Measurements from ENCODE around the gene KPTN.

The KPTN gene

GRCh38 chr19:47436712-47437401 lies 47.2 kb downstream of the KPTN start:
- no peaks in the 10 kb centered on the region for H3K36me3 ChIP-seq (replicated peaks)
- DNase-seq (ENCODE audit: low spot score in 2 of 2): peak; percentile 33 to 89
- H3K9me3 ChIP-seq: no peaks in the 10 kb centered on the region
- H3K4me3 ChIP-seq: no peak overlapping the region
- in situ Hi-C loops (cut with MboI; ENCODE audit: low sequenced_read_pairs): loop anchor here (5.0 kb wide), 1 partner anchor 260 kb away; no protein-coding TSS in a partner anchor
- peaks cover 17% of the 10 kb centered on the region for H3K27me3 ChIP-seq (ENCODE audit: low read depth)
- no peaks in the 10 kb centered on the region for H3K4me1 ChIP-seq

DNA sequence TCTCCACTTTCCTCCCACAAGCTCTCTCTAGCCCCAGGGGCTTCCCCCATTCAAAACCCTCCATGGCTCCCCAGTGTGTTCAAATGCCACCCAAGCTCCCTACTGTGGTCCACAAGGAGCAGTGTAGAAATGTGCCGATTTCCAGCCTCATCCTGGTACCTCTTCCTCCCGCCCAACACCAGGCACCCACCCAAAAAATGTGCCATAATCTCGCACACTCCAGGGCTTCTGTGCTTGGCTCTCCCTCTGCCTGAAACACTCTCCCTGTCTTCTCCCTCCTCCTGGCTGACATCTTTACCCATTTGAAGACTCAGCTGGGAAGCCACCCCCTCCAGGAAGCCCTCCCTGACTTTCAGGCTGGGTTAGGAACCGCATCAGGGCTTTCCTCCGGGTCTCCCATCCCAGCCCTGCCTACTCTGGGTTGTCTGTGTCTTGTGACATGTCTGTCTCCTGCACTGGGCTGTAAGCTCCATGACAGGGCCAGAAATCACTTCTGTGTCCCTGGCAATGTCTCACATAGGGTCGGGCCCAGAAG lies 48.1 kb downstream of the KPTN start:
- in situ Hi-C loops (cut with MboI; ENCODE audit: low sequenced_read_pairs): loop anchor here (5.0 kb wide), 1 partner anchor 261 kb away; no protein-coding TSS in a partner anchor
- Histone ChIP-seq H3K27me3 (ENCODE audit: low read depth) (peaks cover 10% of the 10 kb centered on the region), H3K9me3 (no peaks in the 10 kb centered on the region), H3K4me1 (no peaks in the 10 kb centered on the region), H3K4me3 (no peak overlapping the region), H3K36me3 (replicated peaks) (no peaks in the 10 kb centered on the region)
- no peak for DNase-seq (ENCODE audit: low spot score in 2 of 2)

DNA sequence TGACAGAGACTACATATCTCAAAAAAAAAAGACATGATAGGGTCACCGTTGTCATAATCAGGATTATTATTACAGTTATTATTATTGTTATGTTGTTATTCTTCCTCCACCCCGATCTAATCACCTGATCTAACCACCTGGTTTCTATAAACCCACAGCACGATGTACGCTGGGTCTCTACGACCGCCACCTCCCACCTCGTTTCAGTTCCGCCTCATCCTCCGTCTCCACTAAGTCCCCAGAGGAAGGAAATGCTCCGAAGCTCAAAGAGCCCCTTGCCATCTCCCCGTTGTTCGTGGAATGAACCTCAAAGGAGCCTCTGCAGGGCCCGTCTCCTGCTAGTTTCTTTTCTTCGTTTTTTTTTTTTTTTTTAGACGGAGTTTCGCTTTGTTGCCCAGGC lies 48.8 kb downstream of the KPTN start:
- Histone ChIP-seq H3K27me3 (ENCODE audit: low read depth) (peaks cover 7% of the 10 kb centered on the region; the same call in 1 of the 2 replicates), H3K9me3 (no peaks in the 10 kb centered on the region), H3K4me1 (no peaks in the 10 kb centered on the region), H3K4me3 (no peak overlapping the region), H3K36me3 (replicated peaks) (no peaks in the 10 kb centered on the region)
- in situ Hi-C loops (cut with MboI; ENCODE audit: low sequenced_read_pairs): loop anchor here (5.0 kb wide), 1 partner anchor 262 kb away; no protein-coding TSS in a partner anchor
- DNase-seq (ENCODE audit: low spot score in 2 of 2): no peak

- no peak overlapping the region for H3K4me3 ChIP-seq
- no peak for DNase-seq (ENCODE audit: low spot score in 2 of 2)
- no peaks in the 10 kb centered on the region for H3K27me3 ChIP-seq (ENCODE audit: low read depth)
- H3K4me1 ChIP-seq: no peaks in the 10 kb centered on the region
- in situ Hi-C loops (cut with MboI; ENCODE audit: low sequenced_read_pairs): no loop called here
- no peaks in the 10 kb centered on the region for H3K9me3 ChIP-seq
- no peaks in the 10 kb centered on the region for H3K36me3 ChIP-seq (replicated peaks)
Observed at GRCh38 chr19:47434088-47434487, 49.9 kb downstream of the KPTN start.

DNA sequence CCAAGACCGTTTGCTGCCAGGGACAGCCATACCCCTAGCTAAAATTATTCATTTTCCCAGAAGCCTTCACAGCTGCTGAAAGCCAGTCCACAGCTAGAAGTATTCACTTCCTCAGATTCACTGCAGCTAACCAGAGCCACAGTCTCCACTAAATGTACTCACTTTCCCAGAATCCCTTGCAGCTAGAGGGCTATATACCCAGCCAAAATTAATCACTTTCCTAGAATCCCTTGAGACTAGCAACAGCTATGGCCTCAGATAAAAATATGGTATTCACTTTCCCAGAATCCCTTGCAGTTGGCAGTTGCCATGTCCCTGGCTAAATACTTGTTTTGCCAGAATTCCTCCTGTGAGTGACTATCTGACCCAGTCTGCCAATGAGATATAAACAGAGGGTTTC lies 50.9 kb downstream of the KPTN start:
- Histone ChIP-seq H3K9me3 (no peaks in the 10 kb centered on the region), H3K27me3 (ENCODE audit: low read depth) (no peaks in the 10 kb centered on the region), H3K4me1 (peaks cover 4% of the 10 kb centered on the region), H3K36me3 (replicated peaks) (no peaks in the 10 kb centered on the region), H3K4me3 (no peak overlapping the region)
- no peak for DNase-seq (ENCODE audit: low spot score in 2 of 2)
- in situ Hi-C loops (cut with MboI; ENCODE audit: low sequenced_read_pairs): no loop called here

GRCh38 chr19:47432499-47432898 lies 51.5 kb downstream of the KPTN start:
- DNase-seq (ENCODE audit: low spot score in 2 of 2): no peak
- Histone ChIP-seq H3K36me3 (replicated peaks) (no peaks in the 10 kb centered on the region), H3K27me3 (ENCODE audit: low read depth) (no peaks in the 10 kb centered on the region), H3K4me1 (peaks cover 8% of the 10 kb centered on the region), H3K9me3 (no peaks in the 10 kb centered on the region), H3K4me3 (no peak overlapping the region)
- in situ Hi-C loops (cut with MboI; ENCODE audit: low sequenced_read_pairs): no loop called here

GRCh38 chr19:47432091-47432490 lies 51.9 kb downstream of the KPTN start:
- H3K27me3 ChIP-seq (ENCODE audit: low read depth): no peaks in the 10 kb centered on the region
- no peak for DNase-seq (ENCODE audit: low spot score in 2 of 2)
- no peaks in the 10 kb centered on the region for H3K36me3 ChIP-seq (replicated peaks)
- in situ Hi-C loops (cut with MboI; ENCODE audit: low sequenced_read_pairs): no loop called here
- H3K4me1 ChIP-seq: peaks cover 11% of the 10 kb centered on the region
- H3K4me3 ChIP-seq: no peak overlapping the region
- no peaks in the 10 kb centered on the region for H3K9me3 ChIP-seq

DNA sequence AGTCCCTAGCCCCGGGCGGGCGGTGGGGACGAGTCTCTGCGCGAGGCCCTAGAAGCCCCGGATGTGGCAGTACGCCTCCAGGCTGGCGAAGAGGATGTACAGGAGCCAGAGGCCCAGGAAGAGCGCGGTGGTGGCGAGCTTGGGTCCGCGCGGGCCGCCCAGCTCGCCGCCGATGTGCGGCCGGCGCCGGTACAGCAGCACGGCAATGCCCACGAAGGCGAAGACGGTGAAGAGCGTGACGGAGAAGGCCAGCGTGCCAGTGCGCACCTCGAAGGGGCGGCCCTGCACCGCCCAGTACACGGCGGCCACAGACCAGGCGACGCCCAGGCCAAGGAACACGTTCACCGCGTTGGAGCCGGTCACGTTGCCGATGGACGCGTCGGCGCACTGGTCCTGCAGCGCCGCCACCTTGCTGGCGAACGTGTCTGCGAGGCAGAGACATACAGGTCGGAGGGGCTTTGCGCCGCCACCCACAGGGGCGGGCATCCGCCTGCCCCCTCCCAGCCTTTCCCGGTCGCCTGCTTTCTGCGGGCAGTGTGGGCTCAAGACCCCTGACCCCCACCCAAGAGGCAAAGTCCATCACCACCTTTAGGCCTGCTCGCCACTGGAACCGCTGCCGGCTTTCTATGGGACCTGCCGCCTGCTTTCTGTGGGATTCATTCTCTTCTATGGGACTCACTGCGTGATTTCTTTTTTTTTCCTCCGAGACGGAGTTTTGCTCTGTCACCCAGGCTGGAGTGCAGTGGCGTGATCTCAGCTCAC lies 53.8 kb downstream of the KPTN start:
- Histone ChIP-seq H3K27me3 (ENCODE audit: low read depth) (no peaks in the 10 kb centered on the region; the same call in 1 of the 2 replicates), H3K36me3 (replicated peaks) (no peaks in the 10 kb centered on the region), H3K9me3 (no peaks in the 10 kb centered on the region), H3K4me3 (no peak overlapping the region), H3K4me1 (peaks cover 13% of the 10 kb centered on the region)
- no peak for DNase-seq (ENCODE audit: low spot score in 2 of 2)
- in situ Hi-C loops (cut with MboI; ENCODE audit: low sequenced_read_pairs): no loop called here

DNA sequence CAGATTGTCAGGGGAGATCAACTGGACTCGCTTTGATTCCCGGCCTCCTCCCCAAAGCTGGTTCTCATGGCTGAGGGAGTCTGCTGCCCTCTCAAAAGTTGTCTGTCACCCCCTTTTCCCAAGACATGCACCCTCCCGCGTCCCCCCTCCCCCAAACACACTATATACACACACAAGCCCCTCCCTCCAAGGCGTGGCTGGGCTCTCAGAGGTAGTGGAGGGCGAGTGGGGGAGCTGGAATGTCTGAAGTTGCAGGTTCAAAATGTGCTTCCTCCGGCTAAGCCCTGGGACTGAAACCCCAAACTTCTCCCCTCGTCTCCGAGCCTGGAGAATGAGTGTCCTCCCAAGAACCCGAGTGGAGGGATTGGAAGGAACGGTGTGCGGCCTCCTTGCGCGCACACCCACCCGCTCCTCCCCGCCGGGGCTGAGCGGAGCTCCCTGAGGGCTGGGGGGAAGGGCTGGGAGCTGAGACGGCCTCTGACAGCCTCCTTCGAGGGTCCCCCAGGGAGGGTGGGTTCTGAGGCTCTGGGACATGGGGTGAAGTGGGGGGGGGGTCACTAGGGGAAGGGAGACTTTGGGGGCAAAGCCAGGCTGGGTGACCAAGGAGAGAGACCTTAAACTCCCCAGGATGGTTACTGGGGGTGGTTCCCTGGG lies 54.8 kb downstream of the KPTN start:
- in situ Hi-C loops (cut with MboI; ENCODE audit: low sequenced_read_pairs): no loop called here
- H3K4me3 ChIP-seq: no peak overlapping the region

DNA sequence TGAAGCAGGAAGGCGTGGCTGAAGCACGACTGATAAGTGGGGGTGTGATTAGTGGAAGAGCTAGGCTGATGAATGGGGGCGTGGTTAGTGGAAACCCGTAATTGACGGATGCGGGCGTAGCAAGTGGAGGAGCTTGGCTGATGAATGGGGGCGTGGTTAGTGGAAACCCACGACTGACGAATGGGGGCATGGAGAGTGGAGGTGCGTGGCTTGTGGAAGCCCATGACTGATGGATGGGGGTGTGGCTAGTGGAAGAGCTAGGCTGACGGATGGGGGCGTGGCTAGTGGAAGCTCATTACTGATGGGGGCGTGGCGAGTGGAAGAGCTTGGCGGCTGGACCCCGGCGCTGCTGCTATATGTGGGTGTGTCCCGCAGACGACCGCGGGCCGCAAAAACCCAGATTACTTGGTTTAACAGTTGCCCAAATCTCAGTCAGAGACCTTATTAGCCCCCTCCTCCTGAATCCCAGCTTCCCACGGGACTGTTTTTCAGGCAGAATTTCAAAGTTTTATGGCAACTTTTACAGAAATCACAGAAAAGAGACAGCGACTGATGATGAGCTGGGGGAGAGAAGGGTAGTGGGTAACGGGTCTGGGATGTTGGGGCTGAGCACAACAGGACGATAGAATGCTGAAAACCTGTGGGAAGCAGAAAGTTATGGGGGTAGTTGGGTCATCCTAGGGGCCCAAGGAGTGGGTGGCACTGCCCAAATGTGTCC lies 55.7 kb downstream of the KPTN start:
- peak; percentile 99 to 100 for DNase-seq (ENCODE audit: low spot score in 2 of 2)
- in situ Hi-C loops (cut with MboI; ENCODE audit: low sequenced_read_pairs): no loop called here
- no peaks in the 10 kb centered on the region for H3K36me3 ChIP-seq (replicated peaks)

More for the DNA sequence above, 54.8 kb downstream of the KPTN start:
- Histone ChIP-seq H3K36me3 (replicated peaks) (no peaks in the 10 kb centered on the region), H3K27me3 (ENCODE audit: low read depth) (peaks cover 1% of the 10 kb centered on the region), H3K4me1 (peaks cover 13% of the 10 kb centered on the region), H3K9me3 (no peaks in the 10 kb centered on the region)
- no peak for DNase-seq (ENCODE audit: low spot score in 2 of 2)

DNA sequence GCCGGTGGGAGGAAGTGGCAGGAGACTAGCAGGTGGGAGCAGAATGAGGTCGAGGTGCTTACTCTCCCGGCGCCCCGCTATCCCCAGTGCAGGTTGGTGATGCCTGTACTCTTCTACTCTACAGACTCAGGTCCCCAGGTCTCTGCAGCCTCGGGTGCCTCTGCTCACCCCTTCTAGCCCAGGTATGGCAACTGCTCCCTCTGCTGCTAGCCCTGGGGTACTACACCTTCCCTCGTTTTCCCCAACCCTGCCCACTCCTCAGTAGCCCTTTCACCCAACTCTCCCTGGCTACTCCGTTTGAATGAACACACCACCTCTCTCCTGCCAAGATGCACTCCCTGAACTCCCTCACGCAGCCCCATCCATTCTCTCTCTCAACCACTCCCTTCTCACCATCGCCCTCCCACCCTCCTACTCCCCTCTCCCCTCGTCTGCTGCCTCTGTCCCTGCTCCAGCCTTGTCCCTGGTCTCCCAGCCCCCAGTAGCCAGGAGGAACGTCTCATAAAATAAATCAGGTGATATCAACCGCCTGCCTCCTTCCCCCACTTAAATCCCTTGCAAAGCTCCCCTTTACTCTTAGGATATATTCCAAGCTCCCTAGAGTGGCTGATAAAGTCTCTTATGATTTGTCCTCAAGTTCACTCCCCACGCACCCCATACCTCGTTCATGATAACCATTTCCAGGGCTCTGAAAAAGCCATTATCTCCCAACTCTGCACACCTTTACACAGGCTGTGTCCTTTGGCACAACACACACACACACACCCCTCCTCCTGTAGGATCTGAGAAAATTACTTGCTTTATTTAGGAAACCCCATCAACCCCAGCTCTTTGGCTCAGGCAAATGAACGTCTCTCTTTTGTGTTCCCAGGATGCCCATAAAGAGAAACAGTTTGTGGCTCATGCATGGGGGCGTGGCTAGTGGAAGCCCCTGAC lies 56.5 kb downstream of the KPTN start:
- Histone ChIP-seq H3K4me3 (no peak overlapping the region; the same call in 1 of the 2 replicates), H3K27me3 (ENCODE audit: low read depth) (peaks cover 18% of the 10 kb centered on the region), H3K9me3 (no peaks in the 10 kb centered on the region), H3K36me3 (replicated peaks) (no peaks in the 10 kb centered on the region), H3K4me1 (peaks cover 16% of the 10 kb centered on the region)
- DNase-seq (ENCODE audit: low spot score in 2 of 2): peak; percentile 70 to 90
- in situ Hi-C loops (cut with MboI; ENCODE audit: low sequenced_read_pairs): no loop called here

More for the DNA sequence above, 55.7 kb downstream of the KPTN start:
- peaks cover 9% of the 10 kb centered on the region for H3K27me3 ChIP-seq (ENCODE audit: low read depth)
- H3K9me3 ChIP-seq: no peaks in the 10 kb centered on the region
- H3K4me3 ChIP-seq: peak overlapping the region; percentile 11; the same call in 1 of the 2 replicates
- H3K4me1 ChIP-seq: peaks cover 13% of the 10 kb centered on the region

All from HAP-1 (cell line).